ENCODE results near the gene DOK4. TPM values are rescaled to one million over a fixed set of nuclear protein-coding genes. Genes with fewer than 3 reads are reported as not detected.
"Not testable (repeated sequence)": the region's sequence is repeated elsewhere in the genome, so short reads cannot be mapped to it uniquely, and the experiment has no call there.

DOK4 gene
- total and polyA plus RNA-seq, 2 donors (not counting 1 experiment from before 2014, with no cell fraction given): 1.6 to 2.5 TPM

DNA sequence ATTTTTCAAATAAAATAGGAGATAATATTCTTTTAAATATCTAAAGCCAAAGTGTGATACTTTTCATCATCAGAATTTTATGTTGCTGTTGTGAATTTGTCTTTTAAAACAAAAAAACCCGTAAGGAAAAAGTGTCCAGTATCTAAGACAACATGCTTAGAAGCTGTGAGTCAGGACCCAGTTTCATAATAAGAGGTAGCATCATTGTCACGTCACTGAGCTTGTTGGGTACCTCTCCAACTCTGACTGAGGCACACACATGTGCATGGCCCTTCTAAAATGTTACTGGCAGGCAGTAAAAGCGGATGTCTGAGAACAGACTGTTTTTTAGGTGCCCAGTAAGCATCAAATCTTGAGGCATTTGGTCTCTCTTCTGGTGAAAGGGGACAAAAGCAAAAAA, 41.6 kb downstream of the DOK4 start:
- 100% methylated on average over 3 of the region's 3 CpGs for WGBS (ENCODE audit: insufficient coverage)
- no peak overlapping the region for H3K4me2 ChIP-seq (replicated peaks; ENCODE audit: low read depth, low read length, poor library complexity, severe bottlenecking)
- H3K4me3 Mint-ChIP-seq: no peak overlapping the region
- ChIA-PET POLR2A (no interaction called here), CTCF (interaction anchor here (1.1 to 1.2 kb wide), 2 partner anchors 16 to 28 kb away, joined by 3 to 4 read pairs; no protein-coding TSS in a partner anchor)
- no peaks in the 10 kb centered on the region for H3K27me3 ChIP-seq (replicated peaks in 1 of 4; ENCODE audit: control extremely low read depth in 1 of 4, control insufficient read depth in 3 of 4, insufficient read depth in 4 of 4, low read length in 3 of 4)
- no peak overlapping the region for H2AFZ ChIP-seq (ENCODE audit: insufficient read depth, low read depth, low read length, poor library complexity, severe bottlenecking)
- H3K27ac Mint-ChIP-seq: no peak overlapping the region
- no peaks in the 10 kb centered on the region for H3K27me3 Mint-ChIP-seq
- DNase-seq (no peak), ATAC-seq (ENCODE audit: low read depth) (no peak)
- H3K79me2 ChIP-seq (ENCODE audit: control insufficient read depth, insufficient read depth, low read length): peaks cover 72% of the 10 kb centered on the region
- peaks cover 4 to 13% (median 11%) of the 10 kb centered on the region in 3 donors for H3K9me3 ChIP-seq (ENCODE audit: control extremely low read depth in 1 of 3, control insufficient read depth in 2 of 3, insufficient read depth in 1 of 3, low read length in 2 of 3)
- H3K9me3 Mint-ChIP-seq (ENCODE audit: insufficient read depth): peaks cover 6% of the 10 kb centered on the region
- H3K27ac ChIP-seq (ENCODE audit: low read length in 2 of 2): no peak overlapping the region
- TF ChIP-seq, protein P1, sequence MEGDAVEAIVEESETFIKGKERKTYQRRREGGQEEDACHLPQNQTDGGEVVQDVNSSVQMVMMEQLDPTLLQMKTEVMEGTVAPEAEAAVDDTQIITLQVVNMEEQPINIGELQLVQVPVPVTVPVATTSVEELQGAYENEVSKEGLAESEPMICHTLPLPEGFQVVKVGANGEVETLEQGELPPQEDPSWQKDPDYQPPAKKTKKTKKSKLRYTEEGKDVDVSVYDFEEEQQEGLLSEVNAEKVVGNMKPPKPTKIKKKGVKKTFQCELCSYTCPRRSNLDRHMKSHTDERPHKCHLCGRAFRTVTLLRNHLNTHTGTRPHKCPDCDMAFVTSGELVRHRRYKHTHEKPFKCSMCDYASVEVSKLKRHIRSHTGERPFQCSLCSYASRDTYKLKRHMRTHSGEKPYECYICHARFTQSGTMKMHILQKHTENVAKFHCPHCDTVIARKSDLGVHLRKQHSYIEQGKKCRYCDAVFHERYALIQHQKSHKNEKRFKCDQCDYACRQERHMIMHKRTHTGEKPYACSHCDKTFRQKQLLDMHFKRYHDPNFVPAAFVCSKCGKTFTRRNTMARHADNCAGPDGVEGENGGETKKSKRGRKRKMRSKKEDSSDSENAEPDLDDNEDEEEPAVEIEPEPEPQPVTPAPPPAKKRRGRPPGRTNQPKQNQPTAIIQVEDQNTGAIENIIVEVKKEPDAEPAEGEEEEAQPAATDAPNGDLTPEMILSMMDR (IDR thresholded peaks at IDR 0.05): no peak
- no peak for TF ChIP-seq EZH2 (IDR thresholded peaks at IDR 0.05; ENCODE audit: borderline replicate concordance, insufficient read depth, low read depth, low read length, poor library complexity, severe bottlenecking)
- intact Hi-C loops (cut with micrococcal nuclease): no loop called here
- no peak overlapping the region for H3K9ac ChIP-seq (ENCODE audit: low read length)
- H3K36me3 ChIP-seq (replicated peaks in 1 of 2; ENCODE audit: control extremely low read depth in 1 of 2, control insufficient read depth in 1 of 2, extremely low read depth in 1 of 2, insufficient read depth in 2 of 2, low read length in 1 of 2): peaks cover 1 to 13% of the 10 kb centered on the region in 2 experiments
- H3K4me1 ChIP-seq (ENCODE audit: control insufficient read depth in 2 of 2, insufficient read depth in 2 of 2, low read length in 2 of 2): peaks cover 16% of the 10 kb centered on the region in 2 donors
- no peaks in the 10 kb centered on the region for H4K20me1 ChIP-seq (ENCODE audit: control insufficient read depth, insufficient read depth, low read length, poor library complexity, severe bottlenecking)
- H3K4me1 Mint-ChIP-seq: peaks cover 28% of the 10 kb centered on the region
- H3K4me3 ChIP-seq (ENCODE audit: control extremely low read depth in 1 of 5, extremely low read depth in 1 of 5, insufficient read depth in 1 of 5, low read depth in 2 of 5, low read length in 4 of 5): no peak overlapping the region

DNA sequence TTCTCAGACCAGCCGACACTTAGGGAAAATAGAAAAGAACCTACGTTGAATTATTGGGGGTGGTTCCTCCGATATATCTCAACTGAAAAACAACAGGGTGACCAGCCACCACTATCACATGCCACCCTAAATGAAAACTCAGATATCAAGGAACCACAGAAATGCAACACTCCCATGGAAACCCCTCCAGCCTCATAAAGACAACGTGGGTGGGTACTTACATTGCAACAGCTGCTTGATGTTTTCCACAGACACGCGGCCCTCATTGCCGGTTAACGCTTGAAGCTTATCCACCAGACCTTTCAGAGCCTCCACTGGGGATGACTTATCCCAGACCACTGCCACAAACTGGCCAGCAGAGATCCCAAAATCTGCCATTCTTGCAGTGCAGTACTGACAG, 45.7 kb downstream of the DOK4 start:
- H3K9me3 Mint-ChIP-seq (ENCODE audit: insufficient read depth); H3K4me2 ChIP-seq (replicated peaks; ENCODE audit: low read depth, low read length, poor library complexity, severe bottlenecking); H3K4me3 ChIP-seq (ENCODE audit: control extremely low read depth in 1 of 5, extremely low read depth in 1 of 5, insufficient read depth in 1 of 5, low read depth in 2 of 5, low read length in 4 of 5); H4K20me1 ChIP-seq (ENCODE audit: control insufficient read depth, insufficient read depth, low read length, poor library complexity, severe bottlenecking); CTCF ChIA-PET; H3K4me1 ChIP-seq (ENCODE audit: control insufficient read depth in 2 of 2, insufficient read depth in 2 of 2, low read length in 2 of 2); H3K9ac ChIP-seq (ENCODE audit: low read length); intact Hi-C loops (cut with micrococcal nuclease); H3K27ac ChIP-seq (ENCODE audit: low read length in 2 of 2); H3K27me3 Mint-ChIP-seq; H3K4me3 Mint-ChIP-seq; POLR2A ChIA-PET; ATAC-seq (ENCODE audit: low read depth); DNase-seq; H2AFZ ChIP-seq (ENCODE audit: insufficient read depth, low read depth, low read length, poor library complexity, severe bottlenecking); H3K27me3 ChIP-seq (replicated peaks in 1 of 4; ENCODE audit: control extremely low read depth in 1 of 4, control insufficient read depth in 3 of 4, insufficient read depth in 4 of 4, low read length in 3 of 4); H3K4me1 Mint-ChIP-seq; H3K27ac Mint-ChIP-seq: not testable (repeated sequence)
- Histone ChIP-seq H3K9me3 (ENCODE audit: control extremely low read depth in 1 of 3, control insufficient read depth in 2 of 3, insufficient read depth in 1 of 3, low read length in 2 of 3) (peaks cover 4 to 17% (median 17%) of the 10 kb centered on the region in 3 donors), H3K36me3 (replicated peaks in 1 of 2; ENCODE audit: control extremely low read depth in 1 of 2, control insufficient read depth in 1 of 2, extremely low read depth in 1 of 2, insufficient read depth in 2 of 2, low read length in 1 of 2) (peaks cover 1 to 44% of the 10 kb centered on the region in 2 experiments), H3K79me2 (ENCODE audit: control insufficient read depth, insufficient read depth, low read length) (peaks cover 42% of the 10 kb centered on the region)
- 95% methylated on average over 2 of the region's 8 CpGs for WGBS (ENCODE audit: insufficient coverage)

DNA sequence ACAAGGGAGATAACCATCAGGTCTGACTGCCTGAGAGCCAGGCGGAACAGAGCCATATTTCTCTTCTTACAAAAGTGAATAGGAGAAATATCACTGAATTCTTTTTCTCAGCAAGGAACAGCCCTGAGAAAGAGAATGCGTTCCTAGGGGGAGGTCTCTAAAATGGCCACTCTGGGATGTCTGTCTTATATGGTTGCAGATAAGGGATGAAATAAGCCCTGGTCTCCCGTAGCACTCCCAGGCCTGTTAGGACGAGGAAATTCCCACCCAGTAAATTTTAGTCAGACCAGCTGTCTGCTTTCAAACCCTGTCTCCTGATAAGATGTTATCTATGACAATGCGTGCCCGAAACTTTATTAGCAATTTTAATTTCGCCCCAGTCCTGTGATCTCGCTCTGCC, 46.3 kb downstream of the DOK4 start:
- Histone ChIP-seq H3K36me3 (replicated peaks in 1 of 2; ENCODE audit: control extremely low read depth in 1 of 2, control insufficient read depth in 1 of 2, extremely low read depth in 1 of 2, insufficient read depth in 2 of 2, low read length in 1 of 2) (peaks cover 1 to 49% of the 10 kb centered on the region in 2 experiments), H3K79me2 (ENCODE audit: control insufficient read depth, insufficient read depth, low read length) (peaks cover 36% of the 10 kb centered on the region), H3K9me3 (ENCODE audit: control extremely low read depth in 1 of 3, control insufficient read depth in 2 of 3, insufficient read depth in 1 of 3, low read length in 2 of 3) (peaks cover 4 to 17% (median 17%) of the 10 kb centered on the region in 3 donors)
- H3K4me3 ChIP-seq (ENCODE audit: control extremely low read depth in 1 of 5, extremely low read depth in 1 of 5, insufficient read depth in 1 of 5, low read depth in 2 of 5, low read length in 4 of 5); ATAC-seq (ENCODE audit: low read depth); H2AFZ ChIP-seq (ENCODE audit: insufficient read depth, low read depth, low read length, poor library complexity, severe bottlenecking); H3K9me3 Mint-ChIP-seq (ENCODE audit: insufficient read depth); DNase-seq; H4K20me1 ChIP-seq (ENCODE audit: control insufficient read depth, insufficient read depth, low read length, poor library complexity, severe bottlenecking); H3K4me1 ChIP-seq (ENCODE audit: control insufficient read depth in 2 of 2, insufficient read depth in 2 of 2, low read length in 2 of 2); H3K9ac ChIP-seq (ENCODE audit: low read length); H3K27me3 ChIP-seq (replicated peaks in 1 of 4; ENCODE audit: control extremely low read depth in 1 of 4, control insufficient read depth in 3 of 4, insufficient read depth in 4 of 4, low read length in 3 of 4); H3K4me2 ChIP-seq (replicated peaks; ENCODE audit: low read depth, low read length, poor library complexity, severe bottlenecking); H3K4me3 Mint-ChIP-seq; POLR2A ChIA-PET; H3K27me3 Mint-ChIP-seq; H3K4me1 Mint-ChIP-seq; H3K27ac Mint-ChIP-seq; H3K27ac ChIP-seq (ENCODE audit: low read length in 2 of 2); intact Hi-C loops (cut with micrococcal nuclease): not testable (repeated sequence)
- CTCF ChIA-PET: interaction anchor here (1.9 kb wide), 1 partner anchor 22 kb away, joined by 6 read pairs; no protein-coding TSS in a partner anchor
- WGBS (ENCODE audit: insufficient coverage): 100% methylated on average over 5 of the region's 8 CpGs
